ENCODE results near the gene CDH23.

DNA sequence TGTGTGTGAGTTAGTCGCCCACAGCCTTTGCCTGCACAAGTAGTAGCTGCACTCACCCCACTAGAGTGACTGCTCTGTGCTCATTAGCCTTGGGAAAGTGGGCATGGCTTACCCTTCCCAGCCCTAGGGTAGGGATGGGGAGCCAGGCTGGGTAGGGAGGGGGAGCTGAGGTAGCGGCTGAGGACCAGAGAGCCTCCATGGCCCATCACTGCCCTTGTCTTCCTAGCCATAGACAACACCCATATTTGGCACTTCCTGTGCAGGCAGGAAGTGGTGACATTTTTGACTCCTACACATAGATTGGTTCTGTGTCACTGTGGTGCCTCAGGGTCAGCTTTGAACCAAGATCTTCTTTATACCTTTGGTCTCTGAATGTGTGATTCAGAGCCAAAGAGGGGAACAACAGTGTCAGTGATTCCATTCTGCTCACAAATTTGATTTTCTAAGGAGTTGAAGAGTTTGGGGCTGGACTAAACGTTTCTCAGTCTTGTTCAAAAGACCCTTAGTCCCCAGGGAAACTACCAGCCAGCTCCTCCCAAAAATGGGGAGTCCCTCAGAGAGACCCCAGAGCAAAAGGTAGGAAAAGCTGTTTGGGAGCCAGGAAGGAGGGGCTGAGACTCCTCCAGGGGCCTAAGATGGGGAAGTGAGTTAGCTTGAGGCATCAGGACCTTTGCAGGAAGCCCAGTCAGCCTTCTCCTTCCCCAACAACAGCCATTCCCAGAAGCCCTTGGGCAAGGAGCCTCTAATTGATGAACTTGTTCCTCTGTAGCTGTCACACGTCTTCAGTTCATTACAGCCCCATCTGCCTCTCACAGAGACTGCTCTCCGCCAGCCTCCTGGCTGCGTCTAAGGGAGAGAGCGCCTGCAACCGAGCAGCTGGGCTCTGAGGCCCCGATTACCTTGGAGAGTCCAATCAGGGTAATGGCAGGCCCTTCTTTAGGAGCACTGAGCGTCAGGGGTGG lies 135.0 kb downstream of the CDH23 start:
- TF ChIP-seq ZNF263 (CRISPR knock-in tag; IDR thresholded peaks at IDR 0.05; ENCODE audit: borderline replicate concordance) (no peak), CTCF (IDR thresholded peaks at IDR 0.05 in 2 of 3, conservative IDR thresholded peaks at IDR 0.05 in 1 of 3; ENCODE audit: insufficient read depth in 2 of 3, low read depth in 1 of 3, low read length in 3 of 3) (no peak), PHF8 (IDR thresholded peaks at IDR 0.05; ENCODE audit: borderline replicate concordance, low read length) (no peak), ATF7 (IDR thresholded peaks at IDR 0.05) (no peak), ESRRA (IDR thresholded peaks at IDR 0.05; ENCODE audit: borderline replicate concordance, low read depth) (no peak), TCF7L2 (IDR thresholded peaks at IDR 0.05; ENCODE audit: low read depth, low read length) (no peak), ZNF778 (CRISPR knock-in tag; IDR thresholded peaks at IDR 0.05) (no peak), FOSL1 (tag; conservative IDR thresholded peaks at IDR 0.05) (peak; percentile 50; the same call in 1 of the 2 replicates), EP400 (IDR thresholded peaks at IDR 0.05) (no peak)
- TF ChIP-seq, protein P1, sequence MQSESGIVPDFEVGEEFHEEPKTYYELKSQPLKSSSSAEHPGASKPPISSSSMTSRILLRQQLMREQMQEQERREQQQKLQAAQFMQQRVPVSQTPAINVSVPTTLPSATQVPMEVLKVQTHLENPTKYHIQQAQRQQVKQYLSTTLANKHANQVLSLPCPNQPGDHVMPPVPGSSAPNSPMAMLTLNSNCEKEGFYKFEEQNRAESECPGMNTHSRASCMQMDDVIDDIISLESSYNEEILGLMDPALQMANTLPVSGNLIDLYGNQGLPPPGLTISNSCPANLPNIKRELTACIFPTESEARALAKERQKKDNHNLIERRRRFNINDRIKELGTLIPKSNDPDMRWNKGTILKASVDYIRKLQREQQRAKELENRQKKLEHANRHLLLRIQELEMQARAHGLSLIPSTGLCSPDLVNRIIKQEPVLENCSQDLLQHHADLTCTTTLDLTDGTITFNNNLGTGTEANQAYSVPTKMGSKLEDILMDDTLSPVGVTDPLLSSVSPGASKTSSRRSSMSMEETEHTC (IDR thresholded peaks at IDR 0.05), result no peak
